Left kidney (tissue), 2 donors: Measurements from ENCODE around the gene THPO. TPM values are rescaled to one million over a fixed set of nuclear protein-coding genes. Genes with fewer than 3 reads are reported as not detected.
A peak's percentile ranks its signal among the peaks of the same experiment; 100 is the strongest.

ENCODE experiments used
- DNase-seq: peaks from one replicate; pipeline ENCODE4 v3.0.0-alpha.2; 2013
- polyA plus RNA-seq: library from polyadenylated mRNA; unstranded; fragments of 120-200 nt; gene quantifications from one replicate; pipeline ENCODE4 v1.2.1, GENCODE V29; 2013; ENCODE audit not compliant: insufficient read length

Gene THPO
- polyA plus RNA-seq, 1 donor, result 3.3 TPM

DNA sequence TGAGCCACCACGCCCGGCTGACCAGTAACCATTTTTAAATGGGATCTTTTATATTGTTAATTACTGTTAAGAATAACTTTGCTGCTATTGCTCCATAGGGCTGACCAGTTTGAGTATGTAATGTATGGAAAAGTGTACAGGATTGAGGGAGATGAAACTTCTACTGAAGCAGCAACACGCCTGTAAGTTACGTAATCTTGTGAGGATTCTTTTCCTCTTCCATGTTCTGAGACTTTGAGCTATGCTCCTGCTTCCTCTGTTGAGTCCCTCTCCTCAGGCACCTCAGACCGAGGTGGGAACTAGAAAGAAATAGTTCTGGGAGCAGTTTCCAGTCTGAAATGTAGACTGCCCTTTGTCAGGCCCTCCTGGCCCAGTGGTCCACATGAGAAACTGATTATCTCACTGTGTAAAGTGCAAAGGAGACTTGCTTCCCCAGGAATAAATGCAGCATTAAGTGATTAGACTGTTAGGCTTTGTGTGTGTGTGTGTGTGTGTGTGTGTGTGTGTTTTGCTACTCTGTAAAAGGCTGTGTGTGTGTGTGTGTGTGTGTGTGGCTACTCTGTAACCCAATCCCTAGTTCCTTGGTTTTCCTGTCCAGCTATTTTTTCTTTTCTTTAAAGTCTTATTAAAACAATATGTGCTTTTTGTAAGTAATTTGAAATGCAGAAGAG lies 11.3 kb downstream of the THPO start:
- no peak for DNase-seq

DNA sequence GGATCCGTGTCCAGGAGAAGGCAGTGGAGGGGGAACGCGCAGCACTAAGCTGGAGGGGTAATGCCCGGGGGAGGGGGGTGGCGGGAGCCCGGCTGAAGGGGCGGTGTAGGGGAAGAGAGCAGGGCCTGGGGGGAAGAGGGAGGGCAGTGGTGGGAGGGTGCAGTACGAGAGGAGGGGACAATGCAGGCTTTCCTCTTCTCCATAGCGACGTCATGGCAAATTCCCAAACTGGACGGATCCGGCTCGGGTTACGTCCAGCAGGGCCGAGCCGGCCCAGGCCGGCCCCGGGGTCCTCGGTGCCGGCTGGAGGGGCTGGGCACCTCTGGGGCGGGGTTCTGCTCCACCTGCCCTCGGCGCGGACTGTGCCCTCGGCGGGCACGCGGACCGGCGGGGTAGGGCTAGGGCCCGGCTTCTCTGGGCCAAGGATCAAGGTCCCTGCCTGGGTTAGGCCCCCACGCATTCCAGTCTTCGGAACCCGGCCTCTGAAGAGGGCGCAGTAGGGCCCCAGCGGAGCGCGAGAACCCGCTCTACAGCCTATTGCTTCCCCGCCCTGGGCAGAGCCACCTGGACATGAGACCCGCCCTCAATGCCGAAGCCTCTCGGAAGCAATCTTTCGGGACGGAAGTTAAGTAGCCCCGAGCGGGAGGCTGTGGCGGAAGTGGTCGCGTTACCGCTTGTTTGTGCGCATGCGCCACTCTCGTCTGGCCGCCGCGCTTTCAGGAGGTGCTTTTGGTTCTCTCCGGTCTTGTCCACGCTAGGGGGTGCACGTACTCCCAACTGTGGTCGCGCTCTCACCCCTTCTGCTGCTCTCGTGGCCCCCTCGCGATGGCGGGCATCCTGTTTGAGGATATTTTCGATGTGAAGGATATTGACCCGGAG lies 15.1 kb downstream of the THPO start:
- peak; percentile 96 for DNase-seq

- DNase-seq, result no peak
Observed at GRCh38 chr3:184361932-184362667, 15.9 kb downstream of the THPO start.

- peak; percentile 74 for DNase-seq
Observed at GRCh38 chr3:184361532-184361931, 16.5 kb downstream of the THPO start, which contains the start of the genes CLCN2 and POLR2H. CLCN2 (minus strand) TSS chr3:184361605; CDS start chr3:184361479, 126 bp downstream. POLR2H (plus strand) TSS chr3:184361710; CDS start chr3:184363493, 1,783 bp downstream.

- no peak for DNase-seq
Observed at GRCh38 chr3:184360929-184361531, 17.0 kb downstream of the THPO start.

DNA sequence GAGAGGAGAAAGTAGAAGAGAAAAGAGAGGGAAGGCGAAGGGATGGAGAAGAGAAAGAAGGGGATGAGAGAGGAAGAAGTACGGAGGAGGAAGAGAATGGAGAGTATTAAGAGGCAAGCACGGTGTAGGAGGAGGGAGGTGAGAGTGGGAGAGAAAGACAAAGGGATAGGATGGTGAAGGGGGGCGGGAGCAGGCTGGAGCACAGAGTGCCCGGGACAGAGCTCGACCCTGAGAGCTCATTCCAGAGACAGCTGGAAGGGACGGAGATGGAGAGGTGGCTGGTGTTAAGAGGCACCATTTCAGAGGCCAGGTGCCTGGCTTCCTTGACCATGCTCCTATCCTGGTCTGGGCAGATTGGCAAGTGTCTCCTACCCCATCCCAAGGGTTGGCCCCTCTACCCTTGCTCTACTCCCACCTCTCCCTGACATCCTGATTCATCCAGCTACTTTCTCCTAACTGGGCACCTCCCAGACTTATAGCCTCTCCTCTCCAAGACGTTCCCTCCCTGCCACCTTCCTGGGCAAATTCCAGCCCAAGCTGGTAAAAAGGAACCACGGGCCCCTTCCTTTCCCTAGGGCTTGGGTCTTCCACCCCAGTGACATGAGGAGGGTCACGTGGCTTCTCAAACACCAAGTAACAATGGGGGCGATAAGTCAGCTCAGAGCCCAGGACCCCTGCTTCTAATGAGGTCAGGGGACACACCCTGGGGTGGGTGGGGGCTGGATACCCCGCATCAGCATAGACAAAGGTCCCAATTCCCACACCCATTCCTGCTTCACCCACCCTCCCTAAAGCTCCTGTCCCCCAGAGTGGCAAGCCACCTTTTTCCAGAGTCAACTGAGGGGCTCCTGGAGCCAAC lies 17.7 kb downstream of the THPO start:
- DNase-seq, result no peak

DNA sequence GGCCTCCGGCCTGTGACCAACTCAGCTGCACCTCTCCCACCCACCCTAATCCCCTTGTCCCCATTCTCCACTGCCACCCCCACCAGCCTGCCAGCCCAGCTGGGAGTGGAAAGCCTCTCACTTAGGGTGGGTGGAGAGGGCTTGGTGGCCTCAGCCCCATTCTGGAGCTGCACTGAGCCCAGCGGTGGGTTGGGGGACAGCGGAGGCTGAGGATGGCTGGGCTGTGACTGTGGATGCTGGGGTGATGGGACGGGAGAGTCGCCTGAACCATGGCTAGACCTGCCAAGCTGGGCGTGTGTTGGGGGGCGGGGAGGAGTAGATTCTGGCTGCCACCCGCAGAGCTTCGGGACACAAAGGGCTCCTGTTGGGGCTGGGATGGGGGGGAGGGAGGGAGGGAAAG lies 18.4 kb downstream of the THPO start:
- no peak for DNase-seq

- DNase-seq, result no peak
Observed at GRCh38 chr3:184358921-184359350, 19.1 kb downstream of the THPO start.

GRCh38 chr3:184358124-184358767 lies 19.8 kb downstream of the THPO start:
- DNase-seq, result no peak

- no peak for DNase-seq
Observed at GRCh38 chr3:184357248-184358123, 20.5 kb downstream of the THPO start.

- DNase-seq, result no peak
Observed at GRCh38 chr3:184355261-184356040, 22.6 kb downstream of the THPO start.

GRCh38 chr3:184354754-184355153 lies 23.3 kb downstream of the THPO start:
- no peak for DNase-seq

GRCh38 chr3:184354121-184354728 lies 23.8 kb downstream of the THPO start:
- no peak for DNase-seq

- DNase-seq, result no peak
Observed at GRCh38 chr3:184353546-184353941, 24.5 kb downstream of the THPO start.

GRCh38 chr3:184352897-184353545 lies 25.0 kb downstream of the THPO start:
- no peak for DNase-seq

DNA sequence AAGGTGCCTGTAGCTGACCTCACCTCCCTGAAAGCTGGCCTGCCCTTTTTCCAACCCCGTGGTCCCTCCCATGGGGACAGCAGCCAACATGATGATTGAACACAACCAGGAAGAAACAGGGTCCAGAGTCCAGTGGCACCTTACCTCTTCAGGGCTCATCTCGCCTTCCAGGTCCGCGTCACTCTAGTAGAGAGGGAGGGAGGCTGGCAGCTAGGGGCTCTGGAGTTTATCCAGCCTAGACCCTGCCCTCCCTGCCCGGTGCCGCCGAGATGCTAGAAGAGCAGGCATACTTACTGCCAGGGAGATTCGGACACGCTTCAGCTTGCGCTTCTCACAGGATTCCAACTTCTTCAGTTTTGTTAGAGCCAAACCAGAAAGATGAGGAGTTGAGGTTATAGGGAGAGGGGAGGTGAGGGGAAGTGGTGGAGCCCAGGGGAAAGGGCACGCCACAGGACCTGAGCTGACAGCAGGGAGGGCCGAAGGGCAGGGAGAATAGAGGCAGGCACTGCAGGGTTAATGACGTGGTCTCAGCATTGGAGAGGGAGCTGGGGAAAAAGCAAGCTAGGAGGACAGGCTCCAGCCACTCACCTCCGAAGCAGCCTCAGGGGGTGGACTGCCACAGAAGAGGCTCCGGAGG lies 25.7 kb downstream of the THPO start:
- DNase-seq, result no peak

DNA sequence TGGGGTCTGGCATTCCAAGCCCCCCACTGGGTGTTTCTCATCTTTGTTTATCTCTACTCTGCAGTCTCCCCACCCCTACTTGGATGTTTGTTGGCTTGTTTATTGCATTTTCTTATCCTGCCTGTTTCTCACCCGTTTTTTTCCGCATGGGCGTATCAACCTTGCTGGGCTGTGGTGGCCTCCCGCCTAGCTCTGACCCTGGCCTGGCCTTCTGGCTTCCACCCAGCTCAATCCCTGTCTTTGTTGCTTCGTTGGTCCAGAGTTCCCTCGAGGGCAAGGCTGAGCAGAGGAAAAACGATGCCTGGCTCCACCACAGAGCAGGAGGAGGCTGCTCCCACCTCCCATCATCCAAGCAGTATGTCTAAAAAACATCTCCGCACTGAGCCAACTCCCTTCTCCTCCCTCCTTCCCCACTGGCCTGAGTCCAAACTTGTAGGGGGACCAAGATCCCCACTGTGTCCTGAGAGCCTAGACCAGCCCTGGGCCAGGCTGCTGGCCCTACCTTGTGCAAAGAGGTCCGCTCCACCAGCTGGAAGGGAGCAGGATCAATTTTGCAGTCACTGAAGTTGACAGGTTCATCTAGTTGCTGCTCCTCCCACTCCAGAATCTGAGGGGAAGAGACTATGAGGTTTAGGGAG lies 26.4 kb downstream of the THPO start:
- DNase-seq, result no peak
